GM19099 (cell line): ENCODE data around the gene VRK2.

Source experiments
- POLR2A ChIP-seq: IDR thresholded peaks from 3 replicates; pipeline ENCODE4 v1.6.1; 2011; ENCODE audit warnings: low read depth; ENCODE audit not compliant: insufficient read length; ENCODE audit errors: extremely low read depth

Gene VRK2

GRCh38 chr2:58186501-58186900 is 139.9 kb downstream of the VRK2 start:
- no peak for TF ChIP-seq POLR2A

- no peak for TF ChIP-seq POLR2A
Measured at GRCh38 chr2:58194458-58194857, 147.9 kb downstream of the VRK2 start.

GRCh38 chr2:58195662-58196061 is 149.1 kb downstream of the VRK2 start:
- no peak for TF ChIP-seq POLR2A

- TF ChIP-seq POLR2A: no peak
Measured at GRCh38 chr2:58197894-58198293, 151.3 kb downstream of the VRK2 start.

- TF ChIP-seq POLR2A: no peak
Measured at GRCh38 chr2:58202404-58202803, 155.8 kb downstream of the VRK2 start.

- TF ChIP-seq POLR2A: no peak
Measured at GRCh38 chr2:58203018-58203417, 156.4 kb downstream of the VRK2 start.

GRCh38 chr2:58204195-58204959 is 157.8 kb downstream of the VRK2 start:
- TF ChIP-seq POLR2A: no peak

- no peak for TF ChIP-seq POLR2A
Measured at GRCh38 chr2:58206785-58207184, 160.2 kb downstream of the VRK2 start.

- no peak for TF ChIP-seq POLR2A
Measured at GRCh38 chr2:58207189-58207588, 160.6 kb downstream of the VRK2 start.
